Small intestine (tissue), 7 donors: ENCODE measurements around the gene AFG3L2. TPM values are rescaled to one million over a fixed set of nuclear protein-coding genes. Genes with fewer than 3 reads are reported as not detected.
"Not testable (repeated sequence)": the region's sequence is repeated elsewhere in the genome, so short reads cannot be mapped to it uniquely, and the experiment has no call there.

Experiments used
- DNase-seq, 2 donors: peaks; one replicate each; pipeline versions ENCODE4 v3.0.0 to v3.0.0-alpha.2; 2013
- FAIRE-seq: peaks from 2 replicates; lab custom pipeline; 2012; peaks lifted over from hg19 to GRCh38; lab: Jason Lieb, UNC
- H3K27ac ChIP-seq, 3 donors: one replicate each; pipeline ENCODE4 v1.5.1; 2013; ENCODE audit warnings: low read length in 2 of 3, mild to moderate bottlenecking in 2 of 3, control low read depth in 1 of 3, inconsistent platforms in 1 of 3, low read depth in 1 of 3, moderate library complexity in 1 of 3
- H3K27me3 ChIP-seq, 3 donors: one replicate each; pipeline ENCODE4 v1.6.1; 2013; ENCODE audit warnings: low read length in 3 of 3, inconsistent platforms in 1 of 3; ENCODE audit not compliant: control insufficient read depth in 3 of 3, insufficient read depth in 3 of 3
- H3K36me3 ChIP-seq, 3 donors: one replicate each; pipeline ENCODE4 v1.6.1; 2013; ENCODE audit warnings: low read length in 3 of 3, inconsistent platforms in 1 of 3, low read depth in 1 of 3, mild to moderate bottlenecking in 1 of 3, moderate library complexity in 1 of 3; ENCODE audit not compliant: control insufficient read depth in 3 of 3, insufficient read depth in 2 of 3
- H3K4me1 ChIP-seq, 3 donors: one replicate each; pipeline ENCODE4 v1.6.1; 2013; ENCODE audit warnings: low read length in 2 of 3, inconsistent platforms in 1 of 3, low read depth in 1 of 3, mild to moderate bottlenecking in 1 of 3, moderate library complexity in 1 of 3; ENCODE audit not compliant: control insufficient read depth in 3 of 3, insufficient read depth in 2 of 3
- H3K4me3 ChIP-seq, 3 donors: one replicate each; pipeline ENCODE4 v1.5.1; 2013; ENCODE audit warnings: low read length in 3 of 3, control low read depth in 1 of 3, inconsistent platforms in 1 of 3, low read depth in 1 of 3, mild to moderate bottlenecking in 1 of 3, moderate library complexity in 1 of 3
- H3K9me3 ChIP-seq, 2 donors: one replicate each; pipeline ENCODE4 v1.6.1; 2013; ENCODE audit warnings: low read depth in 1 of 2, low read length in 1 of 2; ENCODE audit not compliant: control insufficient read depth in 2 of 2, insufficient read depth in 1 of 2
- WGBS, 3 donors: extraction: QIAGEN DNeasy Blood & Tissue Kit; methylation state at CpG; one replicate each; pipeline ENCODE4 v1.1.7; 2013; 5-methylcytosine and 5-hydroxymethylcytosine counted together
- polyA plus RNA-seq, 4 donors: library from polyadenylated mRNA; stranded (reverse) in 3 of 4; unstranded in 1 of 4; fragments of 200-250 nt in 3 of 4; fragments of 120-200 nt in 1 of 4; gene quantifications; one replicate each; pipeline versions ENCODE4 v1.2.1 to v1.2.3, GENCODE V29; 2013
- donor health status: healthy with polysubstance abuse.
- donor health status: control.
- donor health status: control.
- donor health status: Bipolar disorder and iron deficiency.
- donor health status: healthy.

The AFG3L2 gene
- polyA plus RNA-seq, 4 donors: 63.4 to 89.9 (median 75.5) TPM

DNA sequence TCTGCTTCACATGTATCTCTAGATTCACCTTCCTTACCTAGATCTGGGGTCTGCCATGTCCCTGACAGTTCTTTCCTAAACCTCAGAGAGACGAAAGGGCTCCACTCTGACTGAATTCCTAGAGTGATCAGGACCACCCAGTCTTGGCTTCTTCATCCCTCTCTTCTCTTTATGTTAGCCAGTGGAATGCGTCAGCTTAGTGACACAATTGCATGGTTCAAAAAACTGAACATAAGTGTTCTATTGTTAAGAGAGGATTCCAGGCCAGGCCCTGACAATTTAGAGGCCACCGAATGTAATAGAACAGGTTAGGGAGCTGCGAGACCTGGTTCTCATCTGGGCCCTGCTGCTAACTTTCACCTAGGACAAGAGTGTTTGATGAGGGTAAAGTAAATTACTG, 40.7 kb upstream of the AFG3L2 start:
- H3K36me3 ChIP-seq: peaks cover 0 to 3% (median 0%) of the 10 kb centered on the region in 3 donors
- no peak for FAIRE-seq

DNA sequence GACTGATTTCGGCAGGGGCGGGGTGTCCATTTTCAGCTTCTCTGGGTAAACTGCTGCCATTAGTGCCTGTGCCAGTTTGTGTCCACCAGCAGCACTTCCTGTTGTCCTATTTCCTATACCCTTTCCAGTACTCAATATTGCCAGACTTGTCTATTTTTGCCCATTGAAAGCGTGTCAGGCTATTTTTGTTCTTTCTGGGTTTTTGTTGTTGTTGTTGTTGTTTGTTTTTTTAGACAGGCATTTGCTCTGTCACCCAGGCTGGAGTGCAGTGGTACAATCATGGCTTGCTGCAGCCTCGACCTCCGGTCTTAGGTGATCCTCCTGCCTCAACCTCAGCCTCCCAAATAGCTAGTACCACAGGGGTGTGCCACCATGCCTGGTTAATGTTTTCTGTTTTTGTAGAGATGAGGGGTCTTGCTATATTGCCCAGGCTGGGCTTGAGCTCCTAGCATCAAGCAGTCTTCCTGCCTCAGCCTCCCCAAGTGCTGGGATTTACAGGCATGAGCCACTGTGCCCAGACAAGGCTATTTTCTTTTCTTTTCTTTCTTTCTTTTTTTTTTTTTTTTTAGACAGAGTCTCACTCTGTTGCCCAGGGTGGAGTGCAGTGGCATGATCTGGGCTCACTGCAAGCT, 39.2 kb upstream of the AFG3L2 start:
- H3K4me1 ChIP-seq: no peaks in the 10 kb centered on the region
- 80 to 88% (median 87%) methylated on average over 5 of the region's 5 CpGs for WGBS, 3 donors
- no peak overlapping the region for H3K4me3 ChIP-seq
- H3K9me3 ChIP-seq: no peaks in the 10 kb centered on the region
- H3K27me3 ChIP-seq: no peaks in the 10 kb centered on the region
- H3K27ac ChIP-seq: peak overlapping the region in 1 of 3 donors; percentile 71
- no peak for FAIRE-seq
- peaks cover 0 to 5% (median 0%) of the 10 kb centered on the region in 3 donors for H3K36me3 ChIP-seq
- DNase-seq: no peak

More for the DNA sequence above, 40.7 kb upstream of the AFG3L2 start:
- no peaks in the 10 kb centered on the region for H3K4me1 ChIP-seq
- no peak overlapping the region for H3K4me3 ChIP-seq
- no peaks in the 10 kb centered on the region for H3K27me3 ChIP-seq
- no peaks in the 10 kb centered on the region for H3K9me3 ChIP-seq
- H3K27ac ChIP-seq: no peak overlapping the region
- no peak for DNase-seq
- WGBS, 3 donors: 85 to 93% (median 91%) methylated on average over 4 of the region's 4 CpGs

DNA sequence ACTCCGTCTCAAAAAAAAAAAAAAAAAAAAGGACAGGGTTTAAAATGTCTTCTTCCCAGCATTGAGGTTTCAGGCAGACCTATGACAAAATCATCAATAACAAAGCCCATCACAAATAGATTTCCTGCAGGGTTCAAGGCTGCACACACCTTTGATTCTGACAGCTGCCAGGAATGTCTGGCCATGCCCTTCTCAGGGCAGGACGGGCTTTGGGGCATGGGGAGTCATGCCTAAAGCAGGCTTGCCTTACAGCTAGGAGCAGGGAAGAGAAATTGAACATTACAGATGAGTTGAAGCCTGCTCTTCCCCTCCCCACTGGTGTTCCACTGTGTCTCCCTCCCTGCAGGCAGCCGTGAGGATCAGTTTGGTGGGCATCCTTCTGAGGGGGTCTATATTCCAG, 34.4 kb upstream of the AFG3L2 start:
- FAIRE-seq (no peak), DNase-seq (no peak)
- no peak overlapping the region for H3K27ac ChIP-seq
- H3K9me3 ChIP-seq: no peaks in the 10 kb centered on the region
- H3K4me1 ChIP-seq: peaks cover 0 to under 1% (median 0%) of the 10 kb centered on the region in 3 donors
- H3K4me3 ChIP-seq: no peak overlapping the region
- 88 to 94% (median 92%) methylated on average over 2 of the region's 3 CpGs for WGBS, 3 donors
- H3K27me3 ChIP-seq: no peaks in the 10 kb centered on the region
- H3K36me3 ChIP-seq: peaks cover 0 to 5% (median 0%) of the 10 kb centered on the region in 3 donors

DNA sequence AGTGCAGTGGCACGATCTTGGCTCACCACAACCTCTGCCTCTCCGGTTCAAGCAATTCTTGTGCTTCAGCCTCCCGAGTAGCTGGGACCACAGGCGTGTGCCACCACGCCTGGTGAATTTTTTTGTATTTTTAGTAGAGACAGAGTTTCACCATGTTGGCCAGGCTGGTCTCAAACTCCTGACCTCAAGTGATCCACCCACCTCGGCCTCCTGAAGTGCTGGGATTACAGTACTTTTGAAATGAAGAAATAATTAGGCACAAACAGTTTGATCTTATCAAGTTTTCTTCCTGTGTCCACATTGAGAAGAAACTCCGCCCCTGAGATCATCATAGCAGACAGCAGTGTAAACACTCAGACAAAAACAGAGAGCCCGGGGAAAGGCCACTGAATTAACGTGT, 33.7 kb upstream of the AFG3L2 start:
- FAIRE-seq, H3K27me3 ChIP-seq, DNase-seq, H3K4me1 ChIP-seq, H3K9me3 ChIP-seq, H3K27ac ChIP-seq, H3K36me3 ChIP-seq, H3K4me3 ChIP-seq: not testable (repeated sequence)
- 74 to 84% (median 82%) methylated on average over 9 of the region's 9 CpGs for WGBS, 3 donors

DNA sequence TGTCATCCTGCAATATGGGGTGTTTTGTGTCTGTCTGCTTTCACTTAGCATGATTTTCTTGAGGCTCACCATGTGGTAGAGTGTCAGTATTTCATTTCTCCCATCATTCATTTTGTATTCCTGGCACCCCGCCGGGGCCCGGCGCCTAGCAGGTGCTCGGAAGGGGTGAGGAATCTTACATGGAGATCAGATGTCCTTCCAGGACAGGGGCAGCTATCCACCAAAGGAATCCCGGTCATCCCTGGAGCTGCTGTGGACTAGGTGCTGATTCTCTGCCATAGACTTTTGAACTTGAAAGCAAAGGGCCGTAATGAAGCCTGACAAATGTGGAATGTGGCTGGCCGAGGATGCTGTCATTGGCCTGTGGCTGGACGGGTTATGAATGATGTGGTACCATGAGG, 33.1 kb upstream of the AFG3L2 start:
- 89 to 93% (median 90%) methylated on average over 9 of the region's 9 CpGs for WGBS, 3 donors
- Histone ChIP-seq H3K9me3 (no peaks in the 10 kb centered on the region), H3K27ac (no peak overlapping the region), H3K27me3 (no peaks in the 10 kb centered on the region), H3K36me3 (peaks cover 0 to 5% (median 0%) of the 10 kb centered on the region in 3 donors), H3K4me3 (no peak overlapping the region), H3K4me1 (peaks cover 0 to 6% (median 3%) of the 10 kb centered on the region in 3 donors)
- no peak for DNase-seq
- no peak for FAIRE-seq

DNA sequence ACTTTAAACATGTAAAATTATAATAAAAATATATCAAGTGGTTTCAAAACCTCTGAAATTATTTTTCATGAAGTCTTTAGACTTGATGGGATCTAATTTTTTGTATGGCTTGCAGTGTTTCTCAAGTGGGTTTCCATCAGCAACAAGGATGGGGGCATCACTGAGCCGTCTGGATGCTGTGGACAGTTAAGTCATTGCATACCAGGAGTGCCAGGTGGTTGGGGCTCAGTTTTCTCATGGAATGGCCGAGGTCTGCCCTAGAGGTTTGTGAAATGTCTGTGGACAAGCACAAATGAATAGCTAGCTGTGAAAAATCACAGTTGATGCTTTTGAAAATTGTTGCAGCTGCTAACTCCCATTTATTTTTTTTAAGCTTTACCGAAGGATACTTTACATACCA, 32.4 kb upstream of the AFG3L2 start:
- DNase-seq (no peak), FAIRE-seq (no peak)
- H3K4me1 ChIP-seq: peaks cover 0 to 6% (median 3%) of the 10 kb centered on the region in 3 donors
- no peak overlapping the region for H3K27ac ChIP-seq
- H3K4me3 ChIP-seq: no peak overlapping the region
- no peaks in the 10 kb centered on the region for H3K27me3 ChIP-seq
- WGBS, 3 donors: 75 to 78% (median 77%) methylated on average over 3 of the region's 3 CpGs
- H3K36me3 ChIP-seq: peaks cover 0 to 5% (median 0%) of the 10 kb centered on the region in 3 donors
- no peaks in the 10 kb centered on the region for H3K9me3 ChIP-seq

DNA sequence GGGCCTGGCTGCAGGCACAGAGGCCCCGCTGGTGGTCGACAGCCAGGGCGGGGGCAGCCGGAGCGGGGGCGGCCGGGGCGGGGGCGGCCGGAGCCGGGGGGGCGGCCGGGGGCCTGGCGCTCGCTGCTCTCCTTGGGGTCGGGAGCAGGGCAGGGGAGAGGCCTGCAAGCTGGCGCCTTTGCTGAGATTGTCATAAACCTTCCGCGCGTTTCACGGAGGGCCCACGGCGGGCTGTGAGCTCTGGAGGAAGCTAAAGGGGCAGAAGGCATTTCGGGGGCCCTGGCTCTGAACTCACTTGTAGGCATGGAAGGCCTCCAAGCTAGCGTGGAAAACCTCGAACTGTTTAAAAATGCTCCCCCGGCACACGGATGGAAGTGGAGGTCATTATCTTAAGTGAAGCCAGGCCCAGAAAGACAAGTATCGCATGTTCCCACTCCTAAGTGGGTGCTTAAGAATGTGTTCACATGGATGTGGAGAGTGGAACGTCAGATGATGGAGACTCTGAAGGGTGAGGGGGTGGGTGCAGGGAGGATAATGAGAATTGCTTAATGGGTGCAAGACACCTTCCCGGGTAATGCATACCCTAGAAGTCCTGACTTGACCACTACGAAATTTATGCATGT, 31.3 kb upstream of the AFG3L2 start:
- Histone ChIP-seq H3K36me3 (peaks cover 0 to 3% (median 0%) of the 10 kb centered on the region in 3 donors), H3K4me1 (peaks cover 0 to 6% (median 3%) of the 10 kb centered on the region in 3 donors), H3K27me3 (no peaks in the 10 kb centered on the region), H3K27ac (peak overlapping the region in 2 of 3 donors; percentile 54 to 79), H3K9me3 (no peaks in the 10 kb centered on the region), H3K4me3 (peak overlapping the region; percentile 40 to 49 (median 47))
- FAIRE-seq: no peak
- peak; percentile 11 to 59 for DNase-seq
- WGBS, 3 donors: 11 to 29% (median 22%) methylated on average over 17 to 32 of the region's 32 CpGs

DNA sequence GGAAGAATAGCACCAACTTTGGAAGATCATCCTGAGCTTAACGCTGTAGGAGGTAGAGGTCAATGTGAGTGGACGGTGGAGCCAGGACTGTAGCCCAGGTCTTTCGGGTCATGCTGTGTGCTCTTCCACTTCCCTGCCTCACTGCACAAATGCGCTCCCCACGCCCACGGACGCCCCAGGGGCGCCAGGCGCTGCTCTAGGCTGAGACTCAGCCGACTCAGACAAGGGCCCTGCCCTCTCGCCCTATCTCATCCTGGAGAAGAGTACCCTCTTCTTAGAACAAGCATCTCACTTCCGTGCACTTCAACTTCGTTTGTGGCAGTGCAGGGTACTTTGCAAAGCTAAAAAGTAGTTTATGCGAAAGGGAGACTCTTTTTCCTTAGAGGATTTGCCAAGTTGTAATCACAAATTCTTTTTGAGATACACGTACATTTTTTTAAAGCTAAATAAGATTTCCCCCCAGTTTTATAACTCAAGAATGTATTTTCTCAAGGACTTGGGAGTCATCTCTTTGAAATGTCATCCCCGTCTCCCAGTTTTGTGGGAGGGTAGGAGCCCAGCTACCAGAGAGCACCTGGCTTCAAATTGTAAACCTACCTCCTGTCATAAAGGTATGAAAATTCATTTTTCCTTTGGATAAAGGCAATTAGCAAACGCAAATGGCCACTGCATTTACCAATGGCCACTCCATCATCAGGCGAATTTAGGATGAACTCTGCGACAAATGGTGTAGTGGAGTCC, 29.5 kb upstream of the AFG3L2 start:
- DNase-seq (no peak), FAIRE-seq (no peak)
- 48 to 76% (median 50%) methylated on average over 17 to 19 of the region's 19 CpGs for WGBS, 3 donors
- no peak overlapping the region for H3K4me3 ChIP-seq
- peak overlapping the region in 1 of 3 donors; percentile 27 for H3K27ac ChIP-seq
- peaks cover 0 to 6% (median 3%) of the 10 kb centered on the region in 3 donors for H3K4me1 ChIP-seq
- peaks cover 0 to 3% (median 0%) of the 10 kb centered on the region in 3 donors for H3K27me3 ChIP-seq
- H3K9me3 ChIP-seq: no peaks in the 10 kb centered on the region
- H3K36me3 ChIP-seq: peaks cover 0 to 2% (median 0%) of the 10 kb centered on the region in 3 donors
